HEK293 (cell line): Measurements from ENCODE around the gene HDAC7.

ENCODE experiments used
- CTCF ChIA-PET: fragments of 350-600 bp; formaldehyde crosslinking; extraction: SDS; loops from one replicate; lab custom pipeline; 2021; ENCODE audit warnings: antibody characterized with exemption; lab: Yijun Ruan, JAX
- POLR2A ChIA-PET: fragments of 300-600 bp; formaldehyde crosslinking; extraction: SDS; loops from one replicate; lab custom pipeline; 2020; ENCODE audit warnings: antibody characterized with exemption, inconsistent platforms; lab: Yijun Ruan, JAX
- H3K27ac ChIP-seq: fragments of 200-500 bp; sonication (Bioruptor generic); 2 replicates; pipeline ENCODE4 v1.5.1; 2014; ENCODE audit warnings: low read depth, low read length, control low read depth, inconsistent platforms; ENCODE audit errors: extremely low read depth
- H3K36me3 ChIP-seq, 2 experiments: fragments of 200-500 bp in 1 of 2; sonication (Bioruptor generic) in 1 of 2; 1 replicate in 1 of 2; 2 replicates in 1 of 2; pipeline ENCODE4 v1.5.1; 2014 to 2017; ENCODE audit warnings: inconsistent platforms in 2 of 2, low read length in 2 of 2; ENCODE audit not compliant: control insufficient read depth in 2 of 2, insufficient read depth in 1 of 2
- H3K4me1 ChIP-seq: fragments of 200-500 bp; sonication (Bioruptor generic); 2 replicates; pipeline ENCODE4 v1.5.1; 2014; ENCODE audit warnings: mild to moderate bottlenecking, low read length, inconsistent platforms; ENCODE audit not compliant: control insufficient read depth, insufficient read depth
- H3K4me3 ChIP-seq: 2 replicates; pipeline ENCODE4 v1.5.1; 2011; ENCODE audit warnings: low read depth, mild to moderate bottlenecking, control low read depth, low read length, moderate library complexity
- H3K9me3 ChIP-seq: fragments of 200-500 bp; sonication (Bioruptor generic); 2 replicates; pipeline ENCODE4 v1.5.1; 2014; ENCODE audit warnings: low read depth, low read length, inconsistent platforms; ENCODE audit not compliant: control insufficient read depth, insufficient read depth
- GLI2 ChIP-seq: fragments of 450-650 bp; formaldehyde crosslinking; IDR thresholded peaks from 2 replicates; pipeline ENCODE4; 2017; ENCODE audit warnings: missing biosample characterization, missing genetic modification characterization, low read depth, borderline replicate concordance
- IKZF3 ChIP-seq: fragments of 450-650 bp; IDR thresholded peaks from 2 replicates; pipeline ENCODE4 v1.5.0; 2018; ENCODE audit warnings: missing biosample characterization, mild to moderate bottlenecking, missing genetic modification characterization, moderate library complexity
- INSM2 ChIP-seq: fragments of 450-650 bp; formaldehyde crosslinking; IDR thresholded peaks from 2 replicates; pipeline ENCODE4 v1.5.1; 2016; ENCODE audit warnings: missing biosample characterization, missing genetic modification characterization
- KLF10 ChIP-seq: fragments of 450-650 bp; IDR thresholded peaks from 2 replicates; pipeline ENCODE4 v1.5.1; 2018; ENCODE audit warnings: missing biosample characterization, mild to moderate bottlenecking, missing genetic modification characterization
- KLF16 ChIP-seq: fragments of 450-650 bp; formaldehyde crosslinking; IDR thresholded peaks from 2 replicates; pipeline ENCODE4 v1.5.1; 2017; ENCODE audit warnings: missing biosample characterization, missing genetic modification characterization
- KLF7 ChIP-seq: fragments of 450-650 bp; formaldehyde crosslinking; IDR thresholded peaks from 2 replicates; pipeline ENCODE4 v1.5.1; 2016; ENCODE audit warnings: missing biosample characterization, missing genetic modification characterization, borderline replicate concordance
- KLF8 ChIP-seq: fragments of 450-650 bp; formaldehyde crosslinking; IDR thresholded peaks from 2 replicates; pipeline ENCODE4 v1.5.1; 2016; ENCODE audit warnings: missing biosample characterization, missing genetic modification characterization
- SP2 ChIP-seq: fragments of 450-650 bp; formaldehyde crosslinking; IDR thresholded peaks from 2 replicates; pipeline ENCODE4 v1.5.1; 2016; ENCODE audit warnings: missing biosample characterization, missing genetic modification characterization
- SP7 ChIP-seq: fragments of 450-650 bp; formaldehyde crosslinking; IDR thresholded peaks from 2 replicates; pipeline ENCODE4 v1.5.1; 2016; ENCODE audit warnings: missing biosample characterization, missing genetic modification characterization
- TRIM28 ChIP-seq: IDR thresholded peaks from 2 replicates; pipeline ENCODE4 v1.6.1; 2011; ENCODE audit warnings: low read length, control low read depth, borderline replicate concordance
- WT1 ChIP-seq: fragments of 450-650 bp; formaldehyde crosslinking; IDR thresholded peaks from 2 replicates; pipeline ENCODE4 v1.5.1; 2016; ENCODE audit warnings: missing biosample characterization, missing genetic modification characterization
- ZBTB17 ChIP-seq: fragments of 450-650 bp; formaldehyde crosslinking; IDR thresholded peaks from 2 replicates; pipeline ENCODE4 v1.5.1; 2016; ENCODE audit warnings: missing biosample characterization, missing genetic modification characterization
- ZBTB20 ChIP-seq: fragments of 450-650 bp; formaldehyde crosslinking; IDR thresholded peaks from 2 replicates; pipeline ENCODE4 v1.5.1; 2016; ENCODE audit warnings: missing biosample characterization, missing genetic modification characterization
- ZBTB26 ChIP-seq: fragments of 450-650 bp; formaldehyde crosslinking; optimal IDR thresholded peaks from 2 replicates; pipeline ENCODE3; 2016; ENCODE audit warnings: missing biosample characterization, mild to moderate bottlenecking, missing genetic modification characterization
- ZBTB44 ChIP-seq: fragments of 450-650 bp; IDR thresholded peaks from 2 replicates; pipeline ENCODE4 v1.5.1; 2018; ENCODE audit warnings: missing biosample characterization, mild to moderate bottlenecking, missing genetic modification characterization
- ZEB2 ChIP-seq: fragments of 450-650 bp; formaldehyde crosslinking; IDR thresholded peaks from 2 replicates; pipeline ENCODE4 v1.5.1; 2016; ENCODE audit warnings: missing biosample characterization, missing genetic modification characterization
- ZNF140 ChIP-seq: fragments of 450-650 bp; formaldehyde crosslinking; IDR thresholded peaks from 2 replicates; pipeline ENCODE4 v1.5.1; 2016; ENCODE audit warnings: missing biosample characterization, missing genetic modification characterization
- ZNF184 ChIP-seq: fragments of 450-650 bp; IDR thresholded peaks from 2 replicates; pipeline ENCODE4 v1.5.1; 2018; ENCODE audit warnings: missing biosample characterization, mild to moderate bottlenecking, missing genetic modification characterization
- ZNF223 ChIP-seq: fragments of 450-650 bp; formaldehyde crosslinking; IDR thresholded peaks from 2 replicates; pipeline ENCODE4 v1.5.1; 2016; ENCODE audit warnings: missing biosample characterization, missing genetic modification characterization
- ZNF302 ChIP-seq: fragments of 450-650 bp; formaldehyde crosslinking; IDR thresholded peaks from 2 replicates; pipeline ENCODE4 v1.5.1; 2016; ENCODE audit warnings: missing biosample characterization, missing genetic modification characterization, low read depth
- ZNF311 ChIP-seq: fragments of 450-650 bp; formaldehyde crosslinking; IDR thresholded peaks from 2 replicates; pipeline ENCODE4 v1.5.1; 2017; ENCODE audit warnings: missing biosample characterization, missing genetic modification characterization, borderline replicate concordance
- ZNF341 ChIP-seq: fragments of 450-650 bp; formaldehyde crosslinking; IDR thresholded peaks from 2 replicates; pipeline ENCODE4; 2016; ENCODE audit warnings: low read depth, missing biosample characterization, missing genetic modification characterization
- ZNF350 ChIP-seq: fragments of 450-650 bp; formaldehyde crosslinking; IDR thresholded peaks from 2 replicates; pipeline ENCODE4 v1.5.0; 2017; ENCODE audit warnings: missing biosample characterization, mild to moderate bottlenecking, missing genetic modification characterization
- ZNF423 ChIP-seq: fragments of 450-650 bp; formaldehyde crosslinking; IDR thresholded peaks from 2 replicates; pipeline ENCODE4 v1.5.1; 2016; ENCODE audit warnings: missing biosample characterization, missing genetic modification characterization
- ZNF488 ChIP-seq: fragments of 450-650 bp; formaldehyde crosslinking; IDR thresholded peaks from 2 replicates; pipeline ENCODE4 v1.5.1; 2016; ENCODE audit warnings: missing biosample characterization, missing genetic modification characterization
- ZNF544 ChIP-seq: fragments of 450-650 bp; formaldehyde crosslinking; IDR thresholded peaks from 2 replicates; pipeline ENCODE4 v1.5.0; 2017; ENCODE audit warnings: missing biosample characterization, missing genetic modification characterization
- ZNF600 ChIP-seq: fragments of 450-650 bp; formaldehyde crosslinking; IDR thresholded peaks from 2 replicates; pipeline ENCODE4 v1.5.1; 2016; ENCODE audit warnings: missing biosample characterization, missing genetic modification characterization
- ZNF610 ChIP-seq: fragments of 450-650 bp; formaldehyde crosslinking; IDR thresholded peaks from 2 replicates; pipeline ENCODE4 v1.5.1; 2016; ENCODE audit warnings: missing biosample characterization, missing genetic modification characterization, borderline replicate concordance
- ZNF624 ChIP-seq: fragments of 450-650 bp; formaldehyde crosslinking; IDR thresholded peaks from 2 replicates; pipeline ENCODE4 v1.5.1; 2017; ENCODE audit warnings: missing biosample characterization, missing genetic modification characterization
- ZNF747 ChIP-seq: fragments of 450-650 bp; formaldehyde crosslinking; IDR thresholded peaks from 2 replicates; pipeline ENCODE4 v1.5.1; 2016; ENCODE audit warnings: missing biosample characterization, missing genetic modification characterization
- ZNF830 ChIP-seq: fragments of 450-650 bp; IDR thresholded peaks from 2 replicates; pipeline ENCODE4 v1.5.0; 2018; ENCODE audit warnings: missing biosample characterization, missing genetic modification characterization, low read depth, mild to moderate bottlenecking, moderate library complexity
- ZSCAN30 ChIP-seq: fragments of 450-650 bp; IDR thresholded peaks from 2 replicates; pipeline ENCODE4 v1.5.1; 2018; ENCODE audit warnings: missing biosample characterization, mild to moderate bottlenecking, missing genetic modification characterization, moderate library complexity

The HDAC7 gene

GRCh38 chr12:47813511-47814196, 6.0 kb downstream of the HDAC7 start (continued):
- TF ChIP-seq ZNF423 (tag by site-specific recombination) = no peak
- no peak for TF ChIP-seq ZNF624 (tag by site-specific recombination)
- TF ChIP-seq GLI2 = no peak
- TF ChIP-seq ZNF830 (tag by site-specific recombination) = no peak

- Histone ChIP-seq H3K36me3 (peaks cover 0 to 7% of the 10 kb centered on the region in 2 experiments; a peak in 1 of 3 replicates), H3K9me3 (no peaks in the 10 kb centered on the region), H3K27ac (peak overlapping the region; percentile 66), H3K4me1 (peaks cover 27% of the 10 kb centered on the region), H3K4me3 (peak overlapping the region; percentile 28)
- ChIA-PET CTCF (interaction anchor here (0.7 to 5.3 kb wide), 12 partner anchors 9 to 97 kb away, joined by 3 to 71 read pairs (median 4); no protein-coding TSS in a partner anchor), POLR2A (interaction anchor here (0.6 to 1.9 kb wide), 9 partner anchors 11 to 977 kb away, joined by 3 to 15 read pairs (median 3); no protein-coding TSS in a partner anchor)
- TF ChIP-seq ZBTB26 (tag by site-specific recombination) (peak; percentile 44), ZNF184 (no peak), ZNF600 (tag by site-specific recombination) (peak; percentile 68), WT1 (peak; percentile 61), SP2 (tag by site-specific recombination) (peak; percentile 74), ZNF140 (tag by site-specific recombination) (no peak), IKZF3 (peak; percentile 61), ZNF488 (tag by site-specific recombination) (no peak), ZBTB20 (tag by site-specific recombination) (peak; percentile 91; the same call in 1 of the 2 replicates), KLF8 (tag by site-specific recombination) (0 out of 2 replicates have a peak, but pooled peaks have one; percentile 23), ZNF610 (0 out of 2 replicates have a peak, but pooled peaks have one; percentile 28), ZBTB44 (no peak), ZNF223 (tag by site-specific recombination) (no peak), KLF7 (no peak), ZNF350 (tag by site-specific recombination) (no peak), TRIM28 (0 out of 2 replicates have a peak, but pooled peaks have one; percentile 24), KLF16 (tag by site-specific recombination) (peak; percentile 84), INSM2 (tag by site-specific recombination) (peak; percentile 40; the same call in 1 of the 2 replicates), ZBTB17 (tag by site-specific recombination) (peak; percentile 34; the same call in 1 of the 2 replicates), ZNF423 (tag by site-specific recombination) (peak; percentile 14; the same call in 1 of the 2 replicates), ZNF302 (tag by site-specific recombination) (no peak), ZNF341 (tag by site-specific recombination) (peak; percentile 13; the same call in 1 of the 2 replicates), ZNF311 (tag by site-specific recombination) (no peak), ZEB2 (tag by site-specific recombination) (peak; percentile 70), ZNF747 (tag by site-specific recombination) (no peak), KLF10 (tag by site-specific recombination) (peak; percentile 74; the same call in 1 of the 2 replicates), ZNF544 (no peak), ZSCAN30 (tag by site-specific recombination) (no peak), SP7 (peak; percentile 86)
These were observed 6.7 kb downstream of the HDAC7 start for GRCh38 chr12:47812797-47813510.
